Measurements from ENCODE around the gene ERC1.
A peak's percentile ranks its signal among the peaks of the same experiment; 100 is the strongest.
"Not testable (repeated sequence)": the region's sequence is repeated elsewhere in the genome, so short reads cannot be mapped to it uniquely, and the experiment has no call there.

Gene ERC1

GRCh38 chr12:1022032-1022970 lies 31.3 kb downstream of the ERC1 start:
- DNase-seq (ENCODE audit: low read depth), result no peak

GRCh38 chr12:1030779-1031178 lies 39.8 kb downstream of the ERC1 start:
- DNase-seq (ENCODE audit: low read depth), result no peak

GRCh38 chr12:1034243-1034642 lies 43.2 kb downstream of the ERC1 start:
- DNase-seq (ENCODE audit: low read depth), result no peak

- DNase-seq (ENCODE audit: low read depth), result no peak
Measured at GRCh38 chr12:1034751-1035457, 43.9 kb downstream of the ERC1 start.

GRCh38 chr12:1041478-1041877 lies 50.5 kb downstream of the ERC1 start:
- no peak for DNase-seq (ENCODE audit: low read depth)

- no peak for DNase-seq (ENCODE audit: low read depth)
Measured at GRCh38 chr12:1044199-1044598, 53.2 kb downstream of the ERC1 start.

GRCh38 chr12:1044696-1045095 lies 53.7 kb downstream of the ERC1 start:
- DNase-seq (ENCODE audit: low read depth), result peak; percentile 77

GRCh38 chr12:1046727-1047126 lies 55.7 kb downstream of the ERC1 start:
- no peak for DNase-seq (ENCODE audit: low read depth)

- DNase-seq (ENCODE audit: low read depth), result no peak
Measured at GRCh38 chr12:1047898-1048660, 57.1 kb downstream of the ERC1 start.

- DNase-seq (ENCODE audit: low read depth), result no peak
Measured at GRCh38 chr12:1050059-1050707, 59.2 kb downstream of the ERC1 start.

- not testable (repeated sequence) for DNase-seq (ENCODE audit: low read depth)
Measured at GRCh38 chr12:1051672-1052071, 60.6 kb downstream of the ERC1 start.

- no peak for DNase-seq (ENCODE audit: low read depth)
Measured at GRCh38 chr12:1053690-1054089, 62.7 kb downstream of the ERC1 start.

GRCh38 chr12:1054117-1054870 lies 63.3 kb downstream of the ERC1 start:
- no peak for DNase-seq (ENCODE audit: low read depth)

GRCh38 chr12:1056390-1056789 lies 65.4 kb downstream of the ERC1 start:
- DNase-seq (ENCODE audit: low read depth), result no peak

GRCh38 chr12:1058423-1058822 lies 67.4 kb downstream of the ERC1 start:
- DNase-seq (ENCODE audit: low read depth), result no peak

- DNase-seq (ENCODE audit: low read depth), result no peak
Measured at GRCh38 chr12:1059162-1059561, 68.1 kb downstream of the ERC1 start.

- DNase-seq (ENCODE audit: low read depth), result no peak
Measured at GRCh38 chr12:1063852-1064251, 72.8 kb downstream of the ERC1 start.

- DNase-seq (ENCODE audit: low read depth), result no peak
Measured at GRCh38 chr12:1064317-1064716, 73.3 kb downstream of the ERC1 start.

- no peak for DNase-seq (ENCODE audit: low read depth)
Measured at GRCh38 chr12:1065629-1066028, 74.6 kb downstream of the ERC1 start.

- no peak for DNase-seq (ENCODE audit: low read depth)
Measured at GRCh38 chr12:1069846-1070245, 78.8 kb downstream of the ERC1 start.

GRCh38 chr12:1071182-1071581 lies 80.2 kb downstream of the ERC1 start:
- DNase-seq (ENCODE audit: low read depth), result no peak

Measured in HS-27A (cell line).